ENCODE measurements around the gene SYK.
A peak's percentile ranks its signal among the peaks of the same experiment; 100 is the strongest.

The SYK gene

DNA sequence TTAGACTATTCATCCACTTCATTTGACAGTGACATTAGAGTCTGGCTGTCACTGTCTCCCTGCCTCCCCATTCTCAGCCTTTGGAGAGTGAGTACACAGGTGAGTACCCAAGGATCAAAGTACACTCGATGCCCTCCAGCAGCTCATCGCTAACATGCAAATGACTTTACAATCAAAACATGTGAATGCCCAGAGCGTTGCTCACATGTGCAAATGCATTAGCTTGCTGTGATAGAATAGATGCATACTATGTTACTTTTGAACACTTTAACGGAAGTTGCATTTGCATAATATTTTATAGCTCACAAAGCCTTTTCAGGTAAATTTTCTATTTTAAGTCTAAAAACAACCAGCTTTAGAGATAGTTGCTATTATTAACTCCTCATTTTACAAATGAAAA, 107.6 kb downstream of the SYK start:
- no peak for DNase-seq

DNA sequence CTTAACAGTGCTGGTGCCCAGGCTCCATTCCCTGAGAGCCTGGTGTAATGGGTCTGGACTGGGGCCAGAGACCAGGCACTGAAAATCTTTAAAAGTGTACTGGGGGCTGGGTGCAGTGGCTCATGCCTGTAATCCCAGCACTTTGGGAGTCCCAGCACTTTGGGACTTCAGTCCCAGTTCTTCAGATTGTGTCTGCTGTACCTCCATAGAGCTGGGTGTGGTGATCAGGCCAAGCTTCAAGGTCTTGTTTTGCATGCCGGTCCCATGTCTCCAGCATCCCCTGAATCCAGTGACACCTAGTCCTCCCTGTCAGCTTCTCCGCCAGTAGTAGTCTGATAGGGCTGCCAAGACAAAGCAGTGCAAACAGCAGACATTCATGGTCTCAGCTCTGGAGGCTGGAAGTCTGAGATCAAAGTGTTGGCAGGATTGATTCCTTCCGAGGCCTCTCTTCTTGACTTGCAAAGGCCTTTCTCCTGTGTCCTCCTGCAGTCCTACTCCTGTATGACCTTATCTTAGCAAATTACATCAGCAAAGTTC, 108.2 kb downstream of the SYK start:
- DNase-seq, result no peak

DNA sequence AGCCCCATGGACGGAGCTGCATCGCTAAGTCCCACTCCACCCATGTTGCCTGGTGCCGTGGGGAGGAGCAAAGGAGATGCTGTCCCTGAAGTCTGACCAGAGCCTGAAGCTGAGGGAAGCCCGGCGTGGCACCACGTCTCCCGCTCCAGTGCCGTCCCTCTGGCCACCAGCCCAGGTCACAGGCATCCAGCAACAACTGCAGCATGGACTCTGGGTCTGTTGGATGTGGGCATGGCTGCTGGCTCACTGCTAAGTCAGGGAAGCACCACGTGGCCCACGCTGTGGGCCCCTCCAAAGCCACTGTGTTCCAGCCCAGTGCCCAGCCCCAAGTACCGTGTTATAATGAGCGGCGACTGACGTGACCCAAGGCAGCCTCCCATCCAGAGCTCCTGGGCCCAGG, 112.6 kb downstream of the SYK start:
- DNase-seq, result no peak

DNA sequence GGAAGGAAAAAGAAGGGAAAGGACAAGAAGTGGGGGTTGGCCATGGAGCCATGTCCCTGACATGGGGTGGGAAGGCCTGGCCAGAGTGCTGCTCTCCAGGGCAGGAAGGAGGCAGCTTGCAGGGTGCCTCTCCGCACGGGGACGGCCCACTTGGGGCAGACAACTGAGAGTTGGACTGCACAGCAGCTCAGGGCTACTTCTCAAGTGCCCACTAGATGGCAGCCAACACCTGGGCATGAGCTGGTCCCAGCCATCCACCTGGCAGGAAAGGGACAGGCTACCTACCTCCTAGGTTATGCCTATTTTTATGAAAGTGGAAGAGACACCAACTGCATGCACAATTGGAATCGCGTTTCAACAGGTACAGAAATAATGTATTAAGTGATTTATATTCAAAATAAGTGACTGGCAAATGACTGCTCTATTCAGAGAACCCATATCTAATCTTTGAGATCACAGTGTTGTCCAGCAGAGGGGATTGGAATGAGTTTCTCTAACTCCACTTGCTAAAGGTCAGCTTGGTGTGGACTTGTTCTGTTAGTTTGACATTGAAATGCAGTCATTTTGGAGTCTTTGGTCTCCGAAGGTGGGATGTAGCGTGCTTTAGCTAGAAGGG, 113.4 kb downstream of the SYK start:
- DNase-seq, result peak; percentile 11

DNA sequence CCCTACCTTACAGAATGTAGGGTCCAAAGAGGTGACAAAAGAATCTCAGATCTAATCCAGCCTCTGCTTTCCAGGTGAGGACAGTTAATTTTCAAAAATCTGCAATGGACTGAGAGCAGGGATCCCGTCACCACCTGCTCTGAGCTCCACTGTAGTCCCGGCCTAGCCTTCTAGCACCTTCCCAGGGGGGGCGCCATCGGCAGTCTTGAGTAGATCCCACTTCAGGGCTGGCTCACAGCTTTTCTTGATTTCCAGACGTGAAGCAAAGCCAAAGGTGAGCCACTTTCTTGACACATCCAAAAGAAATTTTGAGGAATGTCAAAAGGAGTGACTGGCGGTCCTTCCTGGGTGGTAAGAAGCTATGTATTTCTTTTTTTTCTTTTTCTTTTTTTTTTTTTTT, 114.1 kb downstream of the SYK start:
- no peak for DNase-seq

DNA sequence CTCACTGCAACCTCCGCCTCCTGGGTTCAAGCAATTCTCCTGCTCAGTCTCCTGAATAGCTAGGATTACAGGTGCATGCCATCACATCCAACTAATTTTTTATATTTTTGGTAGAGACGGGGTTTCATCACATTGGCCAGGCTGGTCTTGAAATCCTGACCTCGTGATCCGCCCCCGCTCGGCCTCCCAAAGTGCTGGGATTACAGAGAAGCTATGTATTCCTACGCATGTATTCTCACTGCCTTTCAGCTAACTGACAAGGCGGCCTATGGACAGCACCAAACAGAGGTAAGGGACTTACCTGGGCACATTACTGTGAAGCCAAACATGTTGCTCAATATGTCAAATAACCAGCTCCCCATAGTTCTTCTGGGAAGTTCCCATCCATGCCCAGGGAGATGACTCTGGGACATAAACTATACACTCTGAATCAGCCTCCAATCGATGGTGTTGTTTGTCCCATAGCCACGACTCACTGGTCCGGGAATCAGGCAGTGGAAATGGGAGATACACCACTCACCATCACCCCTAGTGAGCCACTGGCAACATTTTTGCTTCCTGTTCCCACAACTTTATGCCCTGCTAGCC, 114.6 kb downstream of the SYK start:
- peak; percentile 2 for DNase-seq

DNA sequence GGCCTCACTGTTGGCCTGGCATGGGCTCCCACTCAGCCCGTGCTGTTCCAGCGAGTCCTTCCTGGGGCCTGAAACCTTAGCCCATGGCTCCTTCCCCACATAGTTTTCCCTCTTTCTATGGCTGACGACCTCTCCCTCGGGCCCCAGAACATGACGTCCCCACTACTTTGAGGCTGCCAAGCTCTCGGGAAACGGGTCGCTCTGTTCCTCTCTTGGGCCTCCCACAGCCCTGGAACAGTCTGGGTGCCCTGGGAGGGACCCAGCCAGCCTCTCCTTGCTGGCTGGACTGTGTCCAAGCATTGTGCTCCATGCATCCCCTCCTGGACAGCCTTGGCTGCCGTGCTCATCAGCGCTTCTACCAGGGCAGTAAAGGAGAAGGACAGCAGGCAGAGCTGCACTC, 118.3 kb downstream of the SYK start:
- no peak for DNase-seq

DNA sequence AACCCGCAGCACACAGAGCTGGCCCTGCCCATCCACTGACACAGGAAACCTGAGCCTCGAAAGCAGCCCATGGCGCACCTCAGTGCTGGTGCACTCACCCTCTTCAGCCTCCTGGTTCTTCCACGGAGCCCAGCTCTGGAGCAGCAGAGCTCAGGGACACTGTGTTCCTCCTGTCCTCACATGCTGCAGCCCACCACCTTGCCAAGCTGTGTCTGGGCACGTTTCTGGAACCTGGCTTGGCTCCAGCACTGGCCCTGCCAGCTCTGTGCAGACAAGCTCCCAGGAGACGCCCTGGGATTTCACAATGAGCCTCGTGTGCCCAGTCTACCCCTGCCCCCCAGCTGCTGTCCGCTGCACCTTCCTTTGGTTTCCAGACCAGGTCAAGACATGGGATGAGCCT, 119.5 kb downstream of the SYK start:
- no peak for DNase-seq

DNA sequence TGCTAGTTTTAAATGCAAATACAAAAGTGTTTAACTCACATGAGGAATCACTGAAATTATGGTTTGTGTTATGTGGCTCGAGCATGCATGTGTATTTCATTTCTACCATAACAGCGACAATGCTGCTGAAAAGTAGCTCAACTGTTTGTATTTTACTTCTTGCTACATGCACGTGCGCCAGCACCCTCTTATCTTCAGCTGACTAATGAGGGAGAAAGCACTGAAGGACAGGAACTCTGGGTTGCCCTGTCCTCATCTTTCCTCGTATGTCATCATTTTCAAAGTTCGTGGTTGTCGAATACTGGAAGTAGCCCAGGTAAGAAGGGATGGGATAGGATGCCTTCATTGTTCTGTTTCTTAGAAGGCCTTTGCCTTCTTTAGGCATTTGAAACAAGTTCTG, 120.3 kb downstream of the SYK start:
- no peak for DNase-seq

DNA sequence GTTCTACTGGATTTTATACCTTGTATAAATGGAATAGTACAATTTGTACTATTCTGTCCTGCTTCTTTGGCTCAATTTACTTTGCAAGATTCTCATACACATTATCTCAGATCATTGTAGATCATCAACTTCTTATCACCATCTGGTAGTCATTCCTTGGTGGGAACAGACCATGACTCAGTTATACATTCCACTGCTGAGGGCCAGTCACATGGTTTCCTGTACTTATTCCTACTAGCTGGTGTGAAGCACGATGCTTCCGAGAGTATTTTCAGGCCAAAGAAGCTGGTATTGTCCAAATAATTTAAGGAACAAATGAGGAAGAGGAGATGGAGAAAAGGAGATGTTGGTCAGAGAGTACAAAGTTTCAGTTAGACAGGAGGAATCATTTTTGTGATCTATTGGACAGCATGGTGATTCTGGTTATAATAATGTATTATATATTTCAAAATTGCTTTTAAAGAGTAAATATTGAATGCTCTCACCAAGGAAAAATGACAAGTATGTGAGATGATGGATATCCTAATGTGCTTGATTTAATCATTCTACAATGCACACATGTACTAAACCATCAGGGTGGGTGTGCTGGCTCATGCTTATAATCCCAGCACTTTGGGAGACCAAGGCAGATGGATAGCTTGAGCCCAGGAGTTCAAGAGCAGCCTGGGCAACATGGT, 124.1 kb downstream of the SYK start:
- DNase-seq, result no peak

DNA sequence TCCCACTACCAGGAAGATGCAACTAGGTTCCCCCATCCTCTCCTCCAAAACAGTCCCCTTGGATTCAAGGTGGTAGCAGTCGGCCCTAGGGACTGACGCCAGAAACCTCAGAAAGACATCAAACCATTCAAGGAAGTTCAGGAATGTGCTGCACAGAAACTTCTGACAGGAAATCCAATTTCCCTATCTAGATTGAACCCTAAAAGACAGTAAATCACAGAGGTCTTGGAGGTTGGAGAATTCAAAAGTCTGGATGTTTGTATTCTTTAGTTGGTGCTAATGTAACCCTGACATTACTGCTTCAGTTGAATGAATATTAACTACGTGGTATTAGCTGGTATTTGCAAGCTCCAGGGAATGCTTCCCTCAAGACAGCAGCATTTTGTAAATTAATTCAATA, 125.3 kb downstream of the SYK start:
- no peak for DNase-seq

DNA sequence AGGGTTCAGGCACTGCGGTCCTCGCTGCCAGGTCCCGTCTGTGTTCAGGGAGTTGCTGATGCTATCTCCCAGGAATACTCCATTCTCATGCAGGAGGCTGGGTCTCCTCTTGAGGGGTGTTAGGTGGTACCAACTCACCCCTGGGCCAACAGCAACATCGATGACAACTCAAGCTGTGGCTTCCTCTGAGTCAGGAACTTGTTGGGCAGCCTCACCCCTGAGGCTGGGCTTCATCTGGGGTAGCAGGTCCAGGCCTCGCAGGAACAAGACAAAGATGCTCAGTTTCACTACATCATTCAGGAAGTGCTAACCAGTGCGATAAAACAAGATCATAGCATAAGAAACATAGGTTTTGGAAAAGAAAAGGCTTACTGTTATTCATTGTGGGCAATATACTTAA, 125.9 kb downstream of the SYK start:
- DNase-seq, result no peak

DNA sequence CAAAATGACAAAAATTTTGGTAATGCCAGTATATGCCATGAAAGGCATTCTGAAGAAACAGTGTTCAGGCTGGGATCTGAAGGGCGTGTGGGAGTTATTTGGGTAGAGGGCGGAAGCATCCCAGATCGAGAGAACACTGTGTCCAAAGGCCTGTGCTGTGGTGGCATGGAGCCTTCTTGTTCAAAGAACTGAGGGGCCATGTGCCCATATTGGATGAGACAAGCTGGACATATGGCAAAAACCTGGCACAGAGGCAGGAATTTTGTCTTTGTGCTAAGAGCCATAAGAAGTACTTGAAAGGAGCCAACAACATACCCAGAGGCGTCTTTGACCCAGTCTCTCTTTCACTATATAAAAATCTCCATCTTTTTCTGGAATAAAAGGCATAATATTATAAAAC, 128.0 kb downstream of the SYK start:
- DNase-seq, result no peak

DNA sequence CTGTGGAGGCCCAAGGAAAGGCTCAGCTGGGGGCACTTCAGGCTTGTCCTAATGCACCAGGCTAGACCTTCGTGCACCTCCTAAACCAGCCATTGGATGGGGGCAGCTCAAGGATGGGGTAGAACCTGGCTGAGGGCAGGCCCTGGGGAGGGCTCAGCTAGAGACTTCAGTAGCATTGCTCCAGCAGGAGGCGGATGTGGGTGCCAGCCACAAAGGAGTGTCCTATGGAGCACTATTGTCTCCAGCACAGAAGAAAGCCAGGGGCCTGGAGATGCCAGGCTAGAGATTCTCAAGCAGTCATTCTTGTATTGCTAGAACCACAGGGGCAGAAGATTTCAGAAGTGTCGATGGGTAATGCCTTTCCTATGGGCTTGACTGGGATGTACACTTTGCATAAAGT, 131.8 kb downstream of the SYK start:
- no peak for DNase-seq

DNA sequence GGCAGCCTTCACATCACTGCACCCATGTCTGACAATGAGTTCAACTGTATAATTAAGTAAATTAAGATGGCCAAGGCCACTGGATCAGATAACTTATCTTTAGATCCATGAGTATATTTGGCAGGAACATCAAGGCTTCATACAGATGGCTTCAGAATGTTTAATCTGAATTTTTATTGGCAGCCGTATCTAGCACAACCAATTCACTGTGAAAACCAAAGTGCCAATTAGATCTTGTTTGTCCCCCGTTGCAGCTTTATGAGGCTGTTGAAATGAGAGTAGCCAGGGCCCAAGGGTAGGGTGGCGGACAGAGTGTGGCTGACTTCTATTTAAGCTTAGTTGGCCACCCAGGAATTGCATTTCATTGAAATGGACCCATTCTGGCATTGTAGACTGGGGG, 137.7 kb downstream of the SYK start:
- no peak for DNase-seq

DNA sequence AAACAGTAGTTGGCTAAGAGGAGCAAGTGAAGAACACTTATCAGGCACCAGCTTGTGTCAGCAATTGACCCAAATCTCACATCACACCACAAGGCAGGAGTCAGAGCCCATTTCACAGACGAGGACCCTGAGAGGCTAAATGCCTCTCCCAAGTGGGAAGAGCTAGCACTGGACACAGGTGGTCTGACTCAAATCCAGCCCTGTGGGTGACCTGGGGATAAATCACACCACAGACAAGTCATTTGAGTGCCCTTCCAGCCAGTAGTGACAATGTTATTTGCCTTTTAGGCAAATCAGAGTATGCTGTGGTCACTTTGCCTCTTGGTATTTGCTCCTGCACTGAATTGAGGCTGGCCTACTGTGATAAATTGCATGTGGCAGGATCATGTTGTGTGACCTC, 138.7 kb downstream of the SYK start:
- DNase-seq, result no peak

DNA sequence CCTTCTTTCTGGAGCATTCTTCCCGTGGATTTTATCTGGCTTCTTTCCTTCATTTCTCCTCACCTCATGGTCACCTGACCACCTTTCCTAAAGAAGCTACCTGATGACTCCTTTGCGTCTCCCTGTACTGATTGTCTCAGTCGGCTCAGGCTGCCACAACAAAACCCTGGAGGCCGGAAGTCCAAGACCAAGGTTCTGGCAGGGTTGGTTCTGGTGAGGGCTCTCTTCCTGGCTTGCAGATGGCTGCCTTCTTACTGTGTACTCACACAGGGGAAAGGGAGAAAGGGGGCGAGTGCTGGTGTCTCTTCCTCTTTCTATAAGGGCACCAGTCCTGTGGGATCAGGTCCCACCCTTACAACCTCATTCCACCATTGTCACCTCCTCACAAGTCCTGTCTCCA, 140.0 kb downstream of the SYK start:
- no peak for DNase-seq

DNA sequence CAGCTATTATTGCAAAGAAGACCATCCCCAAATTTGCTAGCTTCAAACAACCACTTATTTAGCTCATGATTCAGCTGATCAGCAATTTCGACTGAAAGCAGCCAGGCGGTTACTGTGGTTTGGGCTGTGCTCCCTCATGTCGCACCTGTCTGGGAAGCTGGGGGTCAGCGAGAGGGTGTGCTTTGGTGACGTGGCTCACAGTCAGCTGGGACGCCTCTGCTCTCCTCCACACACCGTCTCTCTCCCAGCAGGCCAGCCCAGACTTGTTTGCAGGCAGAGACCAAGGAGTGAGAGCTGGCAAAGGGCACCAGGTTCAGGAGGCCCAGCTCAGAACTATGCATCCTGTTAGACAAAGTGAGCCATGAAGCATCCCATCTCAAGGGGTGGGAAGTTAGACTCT, 140.9 kb downstream of the SYK start:
- DNase-seq, result no peak

DNA sequence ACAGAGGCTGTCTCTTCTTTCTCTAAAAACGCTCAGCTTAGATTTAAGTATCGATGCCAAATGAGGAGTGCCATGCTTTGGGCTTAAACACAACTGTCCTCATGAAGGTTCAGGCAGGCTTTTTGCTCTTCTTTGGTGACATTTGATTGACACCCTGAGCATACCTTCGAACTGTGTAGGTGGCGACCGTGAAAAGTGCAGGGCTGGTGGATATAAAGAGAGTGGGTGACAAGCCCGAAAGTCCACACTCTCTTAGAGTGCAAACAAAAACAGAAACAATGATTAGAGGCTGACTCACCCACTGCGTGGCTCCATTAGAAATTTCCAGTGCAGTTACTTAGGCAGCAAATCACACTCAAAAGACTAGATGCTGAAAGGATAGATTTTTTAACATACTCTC, 141.7 kb downstream of the SYK start:
- DNase-seq, result no peak

DNA sequence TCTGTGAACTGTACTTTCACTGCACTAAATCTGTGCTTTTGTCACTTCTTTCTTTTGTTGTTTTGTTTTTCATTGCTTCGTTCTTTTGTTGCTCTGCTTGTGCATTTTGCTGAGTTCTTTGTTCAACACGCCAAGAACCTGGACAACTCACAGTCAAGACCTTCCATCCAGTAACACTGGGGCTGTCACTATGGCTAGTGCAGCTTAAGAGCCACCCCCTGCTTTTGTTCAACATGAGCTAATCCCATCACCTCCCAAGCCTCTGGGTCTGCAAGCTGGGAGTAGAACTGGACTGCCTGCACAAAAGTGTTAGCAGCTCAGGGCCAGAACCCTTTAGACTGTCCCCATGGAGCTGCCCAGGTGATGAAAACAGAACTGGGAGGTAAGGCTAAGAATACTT, 143.7 kb downstream of the SYK start:
- no peak for DNase-seq

DNA sequence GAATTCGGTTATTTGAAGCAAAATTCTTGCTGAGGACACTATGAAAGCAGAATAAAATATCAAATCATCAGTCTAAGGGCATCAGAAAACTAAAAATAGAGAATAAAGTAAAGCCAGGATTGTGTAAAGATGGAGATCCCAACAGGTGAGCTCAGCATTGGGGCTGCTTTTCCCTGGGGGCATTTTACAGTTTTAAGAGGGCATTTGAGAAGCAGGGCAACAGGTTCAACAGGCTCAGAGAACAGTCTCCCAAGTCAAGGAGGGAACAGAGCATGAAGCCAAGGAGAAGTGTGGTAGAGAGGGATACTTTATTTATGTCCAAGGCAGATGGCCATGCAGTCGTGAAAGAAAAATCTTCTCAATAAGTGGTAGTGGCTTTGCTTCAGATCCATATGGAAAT, 145.4 kb downstream of the SYK start:
- DNase-seq, result no peak

Data from T1000 (cell line).